ENCODE results near the gene MASP1.

MASP1 gene

GRCh38 chr3:187288855-187289605, 2.5 kb downstream of the MASP1 start:
- peak overlapping the region; percentile 76 for H3K4me3 ChIP-seq (ENCODE audit: low read depth, low read length)
- TF ChIP-seq CTCF (IDR thresholded peaks at IDR 0.05; ENCODE audit: low read depth, low read length): no peak

- H3K4me3 ChIP-seq (ENCODE audit: low read depth, low read length): no peak overlapping the region
- TF ChIP-seq CTCF (IDR thresholded peaks at IDR 0.05; ENCODE audit: low read depth, low read length): no peak
Measured at GRCh38 chr3:187288131-187288854, 3.2 kb downstream of the MASP1 start.

GRCh38 chr3:187287256-187287655, 4.3 kb downstream of the MASP1 start:
- no peak for TF ChIP-seq CTCF (IDR thresholded peaks at IDR 0.05; ENCODE audit: low read depth, low read length)
- no peak overlapping the region; the same call in 1 of the 2 replicates for H3K4me3 ChIP-seq (ENCODE audit: low read depth, low read length)

GRCh38 chr3:187286467-187287059, 5.0 kb downstream of the MASP1 start:
- H3K4me3 ChIP-seq (ENCODE audit: low read depth, low read length): no peak overlapping the region; the same call in 1 of the 2 replicates

GRCh38 chr3:187281191-187281714, 10.3 kb downstream of the MASP1 start:
- H3K4me3 ChIP-seq (ENCODE audit: low read depth, low read length): no peak overlapping the region
- TF ChIP-seq CTCF (IDR thresholded peaks at IDR 0.05; ENCODE audit: low read depth, low read length): peak; percentile 31; the same call in 1 of the 2 replicates

More at GRCh38 chr3:187286467-187287059, 5.0 kb downstream of the MASP1 start:
- TF ChIP-seq CTCF (IDR thresholded peaks at IDR 0.05; ENCODE audit: low read depth, low read length): no peak

GRCh38 chr3:187280644-187281043, 10.9 kb downstream of the MASP1 start:
- no peak for TF ChIP-seq CTCF (IDR thresholded peaks at IDR 0.05; ENCODE audit: low read depth, low read length)
- no peak overlapping the region for H3K4me3 ChIP-seq (ENCODE audit: low read depth, low read length)
